SU-DHL-6 (cell line): ENCODE results near the gene MEGF6.

ENCODE experiments used
- CTCF ChIP-seq: fragments of 200-600 bp; sonication (generic); IDR thresholded peaks from one replicate; pipeline ENCODE4 v1.5.1; 2017; ENCODE audit warnings: antibody characterized with exemption, mild to moderate bottlenecking, low read length, moderate library complexity; ENCODE audit not compliant: insufficient read depth, poor library complexity, severe bottlenecking
- EZH2phosphoT487 ChIP-seq: fragments of 200-600 bp; sonication (generic), shearing (Covaris generic); conservative IDR thresholded peaks from 2 replicates; pipeline ENCODE4 v1.6.1; 2018; ENCODE audit warnings: mild to moderate bottlenecking, antibody characterized with exemption, low read length, moderate library complexity, mixed read lengths

GRCh38 chr1:3463013-3463385 lies 148.3 kb downstream of the MEGF6 start:
- TF ChIP-seq CTCF, result no peak
- TF ChIP-seq EZH2phosphoT487, result no peak
